Activated T-helper 2 cell treated with anti-CD3 and anti-CD28 coated beads, Interferon-gamma antibody, Interleukin-2, Interleukin-4, amounts not matched to agents 10 μg/mL and 5 μg/mL and 100 μg/mL, durations not matched to agents 14 hours and 24 hours and 36 hours (primary cell): ENCODE results near the gene PADI3. TPM values are rescaled to one million over a fixed set of nuclear protein-coding genes. Genes with fewer than 3 reads are reported as not detected.

Experiments
- DNase-seq: peaks from one replicate; pipeline ENCODE4 v3.0.0; 2021; ENCODE audit warnings: low spot score
- H3K27ac Mint-ChIP-seq: one replicate; pipeline ENCODE4 v1.8.0; 2021; ENCODE audit warnings: mixed read lengths
- H3K27me3 Mint-ChIP-seq: one replicate; pipeline ENCODE4 v1.8.0; 2021; ENCODE audit warnings: low read depth, mixed read lengths
- H3K36me3 Mint-ChIP-seq: one replicate; pipeline ENCODE4 v1.8.0; 2021; ENCODE audit warnings: low read depth, mixed read lengths
- H3K4me1 Mint-ChIP-seq: one replicate; pipeline ENCODE4 v1.8.0; 2021; ENCODE audit warnings: low read depth, mixed read lengths
- H3K4me3 Mint-ChIP-seq: one replicate; pipeline ENCODE4 v1.8.0; 2021; ENCODE audit warnings: low read depth, mild to moderate bottlenecking, moderate library complexity, mixed read lengths
- H3K9me3 Mint-ChIP-seq: one replicate; pipeline ENCODE4 v1.8.0; 2021; ENCODE audit warnings: mixed read lengths
- intact Hi-C: fragments of 100-400 bp; cut with micrococcal nuclease; formaldehyde crosslinking; loops from one replicate; pipeline ENCODE4 v1.15.1; 2023
- total RNA-seq: library from RNA; stranded (reverse); gene quantifications from 2 replicates; pipeline ENCODE4 v1.2.3, GENCODE V29; 2022

Gene PADI3
- total RNA-seq, 1 donor from 2014 or later, result not detected

DNA sequence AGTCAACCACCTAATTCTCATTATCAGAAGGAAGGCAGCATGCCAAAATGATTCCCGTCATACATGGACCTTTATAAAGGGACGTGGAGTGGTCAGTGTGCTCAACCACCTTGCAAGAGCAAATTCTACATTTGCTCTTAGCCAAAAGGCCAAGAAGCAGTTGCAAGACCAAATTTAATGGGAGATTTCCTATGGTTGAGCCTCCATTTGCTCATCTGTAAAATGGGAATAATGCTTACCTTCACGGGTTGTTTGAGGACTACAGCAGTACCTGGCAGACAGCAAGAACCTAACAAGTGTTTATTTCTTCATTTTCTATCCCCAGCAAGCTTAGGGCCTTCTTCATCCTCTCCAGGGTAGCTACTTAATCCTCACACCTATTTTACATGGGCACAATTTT, 41.7 kb downstream of the PADI3 start:
- no peak overlapping the region for H3K4me3 Mint-ChIP-seq
- intact Hi-C loops, result no loop called here
- H3K36me3 Mint-ChIP-seq, result no peaks in the 10 kb centered on the region
- DNase-seq, result no peak
- H3K27me3 Mint-ChIP-seq, result peaks cover 4% of the 10 kb centered on the region
- no peaks in the 10 kb centered on the region for H3K9me3 Mint-ChIP-seq
- H3K4me1 Mint-ChIP-seq, result no peaks in the 10 kb centered on the region
- H3K27ac Mint-ChIP-seq, result no peak overlapping the region

DNA sequence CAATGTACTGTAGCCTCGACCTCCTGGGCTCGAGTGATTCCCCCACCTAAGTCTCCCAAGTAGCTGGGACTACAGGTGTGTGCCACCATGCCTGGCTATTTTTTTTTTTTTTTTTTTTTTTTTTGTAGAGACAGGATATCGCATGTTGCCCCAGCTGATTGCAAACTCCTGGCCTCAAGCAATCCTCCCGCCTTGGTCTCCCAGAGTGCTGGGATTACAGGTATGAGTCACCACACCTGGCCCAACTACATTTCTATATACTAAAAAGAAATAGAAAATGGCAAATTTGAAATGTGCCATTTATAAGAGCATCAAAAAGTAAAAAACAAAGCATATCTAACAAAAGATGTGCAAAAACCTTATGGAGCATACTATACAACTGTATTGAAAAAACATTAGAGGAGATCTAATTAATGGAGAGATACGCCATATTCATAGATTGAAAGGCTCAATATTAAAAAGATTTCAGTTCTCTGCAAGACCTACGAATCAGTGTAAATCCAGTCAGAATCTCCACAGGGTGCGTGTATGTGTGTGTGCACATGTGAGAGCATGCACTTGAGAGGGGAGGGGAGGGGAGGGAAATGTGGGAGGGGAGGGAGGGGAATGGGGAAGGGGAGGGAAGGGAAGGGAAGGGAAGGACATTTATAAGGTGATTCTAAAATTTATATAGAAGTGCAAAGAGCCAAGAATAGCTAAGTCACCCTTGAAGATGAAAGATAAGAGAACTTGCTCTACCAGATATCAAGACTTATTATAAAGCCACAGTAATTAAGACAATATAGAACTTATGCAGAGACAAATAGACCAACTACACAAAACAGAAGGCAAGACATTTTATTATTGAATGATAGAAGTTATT, 43.6 kb downstream of the PADI3 start:
- no peak for DNase-seq
- no peaks in the 10 kb centered on the region for H3K4me1 Mint-ChIP-seq
- H3K4me3 Mint-ChIP-seq, result no peak overlapping the region
- H3K9me3 Mint-ChIP-seq, result no peaks in the 10 kb centered on the region
- peaks cover 4% of the 10 kb centered on the region for H3K27me3 Mint-ChIP-seq
- no peak overlapping the region for H3K27ac Mint-ChIP-seq
- no peaks in the 10 kb centered on the region for H3K36me3 Mint-ChIP-seq
- intact Hi-C loops, result no loop called here

DNA sequence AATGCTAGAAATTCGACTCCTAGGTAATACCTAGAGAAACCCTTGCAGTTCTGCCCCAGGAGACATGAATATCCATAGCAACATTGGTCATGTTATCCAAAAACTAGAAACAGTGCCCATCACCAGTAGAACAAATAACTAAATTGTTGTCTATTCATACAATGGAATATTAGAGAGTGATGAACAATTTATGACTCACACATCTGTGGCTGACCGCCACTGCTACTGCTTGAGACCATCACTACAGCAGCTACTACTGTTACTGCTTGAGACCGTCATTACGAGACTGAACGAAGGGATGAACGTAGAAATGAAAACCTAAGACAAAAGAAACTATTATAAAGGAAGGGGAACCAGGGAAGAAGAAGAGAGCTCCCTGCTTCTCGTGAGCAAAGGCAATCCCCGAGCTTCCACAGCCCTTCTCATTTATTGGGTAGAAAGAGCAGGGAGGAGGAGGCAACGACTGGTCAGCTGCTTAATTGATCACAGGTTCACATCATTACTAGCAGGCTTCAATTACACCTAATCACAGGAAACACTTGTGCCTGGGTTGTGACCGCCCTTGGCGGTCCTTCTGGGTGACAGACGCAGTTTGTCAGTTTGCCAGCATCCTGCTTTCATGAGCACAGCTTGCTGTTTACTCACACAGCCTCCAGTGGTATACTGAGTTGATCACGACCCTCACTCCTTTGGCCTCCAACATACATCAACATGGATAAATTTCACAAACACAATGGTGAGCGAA, 45.0 kb downstream of the PADI3 start:
- H3K27ac Mint-ChIP-seq, result no peak overlapping the region
- H3K36me3 Mint-ChIP-seq, result no peaks in the 10 kb centered on the region
- H3K4me1 Mint-ChIP-seq, result no peaks in the 10 kb centered on the region

DNA sequence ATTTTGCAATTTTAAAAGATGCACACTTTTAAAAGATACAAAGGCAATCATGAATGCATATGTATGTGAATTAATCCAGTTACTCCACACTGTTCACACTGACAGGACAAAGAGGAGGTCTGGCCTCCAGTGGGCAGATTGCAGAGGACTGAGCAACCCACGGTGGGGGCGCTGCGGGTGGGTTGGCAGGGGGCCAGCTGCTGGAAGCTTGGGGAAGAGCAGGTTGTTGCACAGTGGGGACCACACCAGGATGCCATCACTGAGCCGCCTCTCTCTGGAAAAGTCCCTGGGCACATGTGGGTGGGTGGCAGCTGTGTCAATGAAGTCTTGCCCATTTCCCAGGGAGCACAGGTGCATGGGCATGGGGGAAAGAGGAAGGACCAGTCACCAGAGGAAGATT, 46.4 kb downstream of the PADI3 start:
- no peaks in the 10 kb centered on the region for H3K4me1 Mint-ChIP-seq
- intact Hi-C loops, result no loop called here
- no peak overlapping the region for H3K4me3 Mint-ChIP-seq
- no peak for DNase-seq
- peaks cover 4% of the 10 kb centered on the region for H3K27me3 Mint-ChIP-seq
- H3K36me3 Mint-ChIP-seq, result no peaks in the 10 kb centered on the region
- H3K9me3 Mint-ChIP-seq, result no peaks in the 10 kb centered on the region
- H3K27ac Mint-ChIP-seq, result no peak overlapping the region

More for the DNA sequence above, 45.0 kb downstream of the PADI3 start:
- intact Hi-C loops, result no loop called here
- no peak for DNase-seq
- Mint-ChIP-seq H3K9me3 (no peaks in the 10 kb centered on the region), H3K27me3 (peaks cover 4% of the 10 kb centered on the region), H3K4me3 (no peak overlapping the region)

DNA sequence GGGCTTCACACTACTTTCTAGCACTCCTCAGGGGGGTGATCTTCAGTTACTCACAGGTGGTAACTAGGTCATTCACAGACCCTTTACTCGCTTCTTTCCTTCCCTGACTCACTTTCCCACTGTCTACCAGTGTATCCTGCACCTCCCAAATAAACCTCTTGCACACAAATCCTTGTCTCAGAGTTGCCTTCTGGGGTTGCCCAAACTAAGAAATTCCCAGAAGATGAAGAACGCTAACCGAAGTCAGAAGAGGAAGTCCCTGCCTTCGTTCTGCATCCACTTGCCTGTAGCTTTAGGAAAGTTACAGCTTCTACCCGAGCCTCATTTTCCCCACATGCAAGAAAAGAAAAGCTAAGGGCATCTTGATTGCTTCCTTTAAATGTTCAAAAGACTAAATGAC, 47.2 kb downstream of the PADI3 start:
- DNase-seq, result no peak
- Mint-ChIP-seq H3K4me1 (no peaks in the 10 kb centered on the region), H3K36me3 (no peaks in the 10 kb centered on the region), H3K27me3 (peaks cover 2% of the 10 kb centered on the region), H3K4me3 (no peak overlapping the region), H3K27ac (no peak overlapping the region), H3K9me3 (no peaks in the 10 kb centered on the region)
- intact Hi-C loops, result no loop called here

DNA sequence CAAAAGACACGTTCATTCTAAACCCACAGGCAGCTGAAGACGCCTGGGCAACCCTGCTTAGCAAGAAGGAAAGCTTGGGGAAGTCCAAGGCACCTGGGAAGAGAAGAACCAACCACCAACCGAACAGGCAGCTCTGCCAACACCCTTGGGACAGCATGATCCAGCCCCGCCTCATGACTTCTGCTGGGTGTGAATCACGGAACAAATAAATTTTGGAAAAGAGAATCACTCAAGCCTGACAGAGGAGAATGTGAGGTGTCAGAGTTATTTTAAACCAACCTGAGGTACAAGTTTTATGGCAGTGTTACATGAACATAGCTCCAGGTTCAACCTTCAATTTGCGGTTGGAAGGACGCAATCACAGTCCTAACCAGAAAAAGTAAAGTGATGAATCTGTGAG, 49.1 kb downstream of the PADI3 start:
- no peak overlapping the region for H3K27ac Mint-ChIP-seq
- intact Hi-C loops, result no loop called here
- peaks cover 2% of the 10 kb centered on the region for H3K27me3 Mint-ChIP-seq
- no peak overlapping the region for H3K4me3 Mint-ChIP-seq
- H3K9me3 Mint-ChIP-seq, result peaks cover 12% of the 10 kb centered on the region
- DNase-seq, result no peak
- H3K4me1 Mint-ChIP-seq, result no peaks in the 10 kb centered on the region
- H3K36me3 Mint-ChIP-seq, result no peaks in the 10 kb centered on the region

DNA sequence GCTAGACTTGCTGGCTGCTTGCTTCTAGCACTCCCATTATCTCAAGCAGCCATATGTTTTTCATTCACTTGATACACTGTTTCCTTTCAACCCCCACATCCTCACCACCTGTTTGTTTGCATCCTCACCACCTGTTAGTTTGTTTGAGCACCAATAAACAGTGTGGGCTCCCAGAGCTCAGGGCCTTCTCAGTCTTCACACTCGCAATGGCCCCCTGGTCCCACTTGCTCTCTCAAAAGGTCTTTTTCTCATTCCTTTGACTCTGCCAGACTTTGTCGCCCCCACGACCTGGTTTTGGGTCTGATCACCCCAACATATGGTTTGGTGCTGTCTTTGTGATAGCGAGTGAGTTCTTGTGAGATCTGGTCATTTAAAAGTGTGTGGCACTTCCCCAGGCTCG, 52.9 kb downstream of the PADI3 start:
- Mint-ChIP-seq H3K4me3 (no peak overlapping the region), H3K9me3 (peaks cover 12% of the 10 kb centered on the region), H3K27ac (no peak overlapping the region), H3K4me1 (no peaks in the 10 kb centered on the region), H3K27me3 (no peaks in the 10 kb centered on the region), H3K36me3 (no peaks in the 10 kb centered on the region)
- intact Hi-C loops, result no loop called here
- DNase-seq, result no peak

DNA sequence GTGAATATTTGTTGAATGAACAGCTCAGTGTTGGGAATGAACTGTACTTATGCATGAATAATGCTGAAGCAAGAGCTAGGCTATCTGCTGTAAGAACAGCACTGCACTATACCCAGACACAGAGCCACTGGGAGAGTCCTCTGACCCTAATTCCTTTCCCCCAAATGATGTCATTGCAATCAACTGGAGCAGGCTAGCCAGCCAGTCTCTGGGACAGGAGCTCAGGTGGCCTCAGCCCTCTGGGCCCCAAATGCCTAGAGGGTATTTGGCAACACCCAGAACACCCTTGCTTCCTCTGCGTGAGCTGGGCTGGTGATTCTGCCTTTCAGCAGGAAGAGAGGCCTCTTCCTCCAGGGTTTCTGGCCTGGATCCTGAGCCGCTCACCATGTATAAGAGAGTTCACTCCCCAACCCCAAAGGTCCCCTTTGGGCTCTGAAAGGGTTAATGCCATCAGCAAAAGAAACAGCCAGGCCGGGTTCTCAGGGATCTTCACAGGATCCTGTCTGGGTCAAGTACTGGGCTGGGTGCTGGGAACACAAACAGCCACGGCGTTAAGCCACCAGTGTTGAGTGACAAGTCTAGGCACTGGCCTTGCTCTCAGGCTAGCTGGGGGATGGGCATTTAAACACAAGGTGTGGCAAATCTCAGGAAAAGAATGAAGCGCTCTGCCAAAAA, 55.4 kb downstream of the PADI3 start:
- intact Hi-C loops, result no loop called here
- Mint-ChIP-seq H3K4me1 (no peaks in the 10 kb centered on the region), H3K9me3 (peaks cover 12% of the 10 kb centered on the region), H3K27ac (no peak overlapping the region), H3K4me3 (no peak overlapping the region), H3K27me3 (no peaks in the 10 kb centered on the region), H3K36me3 (no peaks in the 10 kb centered on the region)
- DNase-seq, result no peak

DNA sequence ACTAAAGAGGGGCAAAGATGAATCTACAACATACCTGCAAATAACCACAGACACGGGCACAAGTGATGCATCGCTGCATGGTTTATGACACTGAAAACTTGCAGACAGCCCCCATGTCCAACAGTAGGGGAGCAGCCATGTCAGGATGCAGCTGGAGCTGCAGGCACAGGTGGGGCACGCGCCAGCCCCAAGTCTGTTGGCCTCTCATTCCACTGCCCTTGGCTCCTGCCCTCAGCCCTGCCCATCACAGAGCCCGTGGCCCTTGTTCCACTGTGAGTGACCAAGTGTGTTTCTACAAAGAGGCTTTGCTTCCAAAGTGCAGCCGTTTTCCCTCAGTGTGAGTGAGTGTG, 55.9 kb downstream of the PADI3 start:
- no peaks in the 10 kb centered on the region for H3K27me3 Mint-ChIP-seq
- DNase-seq, result no peak
- H3K36me3 Mint-ChIP-seq, result no peaks in the 10 kb centered on the region
- intact Hi-C loops, result no loop called here
- no peaks in the 10 kb centered on the region for H3K4me1 Mint-ChIP-seq
- H3K9me3 Mint-ChIP-seq, result peaks cover 12% of the 10 kb centered on the region
- no peak overlapping the region for H3K27ac Mint-ChIP-seq
- H3K4me3 Mint-ChIP-seq, result no peak overlapping the region

DNA sequence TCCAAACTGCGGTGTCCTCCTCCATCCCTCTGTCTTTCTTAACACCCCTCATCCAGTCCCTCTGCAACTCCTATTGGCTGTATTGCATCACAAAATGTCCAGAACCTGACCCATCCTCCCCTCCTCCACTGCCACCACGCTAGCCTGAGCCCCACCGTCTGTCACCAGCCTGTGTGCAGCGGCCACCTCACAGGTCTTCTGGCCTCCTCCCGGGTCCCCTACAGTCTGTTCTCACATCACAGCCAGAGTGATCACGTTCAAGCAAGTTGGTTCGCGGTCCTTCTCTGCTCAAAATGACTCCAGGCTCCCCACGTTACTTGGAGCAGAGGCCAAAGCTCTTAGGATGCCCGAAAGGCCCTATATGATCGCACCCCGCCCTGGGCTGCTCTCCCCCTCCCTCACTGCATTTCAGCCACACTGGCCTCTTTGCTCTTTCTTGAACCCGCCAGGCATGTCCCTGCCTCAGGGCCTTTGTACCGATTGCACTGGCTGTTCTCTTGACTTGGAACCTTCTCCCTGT, 56.7 kb downstream of the PADI3 start:
- intact Hi-C loops, result no loop called here
- Mint-ChIP-seq H3K27me3 (no peaks in the 10 kb centered on the region), H3K27ac (no peak overlapping the region), H3K36me3 (no peaks in the 10 kb centered on the region), H3K9me3 (peaks cover 12% of the 10 kb centered on the region), H3K4me3 (no peak overlapping the region), H3K4me1 (no peaks in the 10 kb centered on the region)
- no peak for DNase-seq

DNA sequence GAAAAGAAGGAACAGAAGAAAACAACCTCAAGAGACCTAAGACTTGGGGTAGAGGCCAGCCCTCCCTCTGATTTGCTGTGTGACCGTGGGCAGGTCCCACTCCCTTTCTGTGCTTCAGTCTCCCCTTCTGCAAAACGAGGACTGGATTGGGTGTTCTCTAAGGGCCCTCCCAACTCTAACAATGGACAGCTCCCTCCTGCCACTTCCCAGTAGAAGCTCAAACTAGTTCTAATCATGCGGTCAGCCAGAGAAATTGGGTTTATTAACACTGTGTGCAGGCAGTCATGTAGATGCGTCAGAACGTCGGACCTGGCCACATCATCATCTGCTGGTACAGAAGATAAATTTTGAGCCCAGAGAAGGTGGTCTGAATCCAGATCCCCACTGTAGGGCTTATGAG, 57.5 kb downstream of the PADI3 start:
- intact Hi-C loops, result no loop called here
- Mint-ChIP-seq H3K36me3 (no peaks in the 10 kb centered on the region), H3K9me3 (peaks cover 12% of the 10 kb centered on the region), H3K27ac (no peak overlapping the region), H3K27me3 (no peaks in the 10 kb centered on the region), H3K4me3 (no peak overlapping the region), H3K4me1 (no peaks in the 10 kb centered on the region)
- DNase-seq, result no peak

DNA sequence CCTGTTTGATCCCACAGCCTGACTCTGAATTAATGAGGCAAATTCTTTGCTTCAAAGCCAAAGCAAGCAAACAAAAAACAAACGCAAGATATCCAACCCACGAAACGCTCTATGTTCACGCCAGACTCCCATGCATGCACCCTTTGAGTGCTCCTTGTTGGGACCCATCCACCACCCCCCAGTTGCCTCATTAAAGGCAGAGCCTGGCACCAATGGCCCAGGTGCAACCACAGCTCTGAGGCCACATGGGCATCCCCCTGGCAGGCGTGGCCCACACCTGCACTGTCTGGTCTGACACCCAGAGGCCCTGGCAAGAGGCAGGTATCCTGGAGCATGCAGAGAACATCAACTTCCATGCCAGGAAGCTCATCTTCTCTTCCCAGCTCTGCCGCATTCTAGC, 58.0 kb downstream of the PADI3 start:
- Mint-ChIP-seq H3K36me3 (no peaks in the 10 kb centered on the region), H3K9me3 (peaks cover 9% of the 10 kb centered on the region), H3K4me1 (no peaks in the 10 kb centered on the region), H3K27me3 (no peaks in the 10 kb centered on the region), H3K27ac (no peak overlapping the region), H3K4me3 (no peak overlapping the region)
- DNase-seq, result no peak
- intact Hi-C loops, result no loop called here

DNA sequence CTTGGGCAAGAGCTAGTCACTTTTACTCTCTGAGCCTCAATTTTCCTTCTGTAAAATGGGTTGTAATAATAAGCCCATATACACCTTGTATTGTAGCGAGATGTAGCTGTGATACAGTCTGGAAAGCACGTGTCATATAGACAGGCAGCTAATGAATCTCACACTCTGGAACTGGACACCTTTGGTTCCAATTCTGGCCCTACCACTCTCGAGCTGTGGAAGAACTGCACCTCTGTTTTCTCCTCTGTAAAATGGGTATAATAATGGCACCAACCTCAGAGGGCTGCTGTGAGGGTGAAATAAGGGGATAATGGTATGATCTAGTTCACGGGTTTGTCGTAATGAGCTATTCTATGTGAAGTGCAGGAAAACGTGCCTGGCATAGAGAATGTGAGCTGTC, 58.4 kb downstream of the PADI3 start:
- H3K27me3 Mint-ChIP-seq, result peaks cover under 1% of the 10 kb centered on the region
- H3K4me1 Mint-ChIP-seq, result no peaks in the 10 kb centered on the region
- no peak for DNase-seq
- intact Hi-C loops, result no loop called here
- H3K9me3 Mint-ChIP-seq, result peaks cover 5% of the 10 kb centered on the region
- H3K4me3 Mint-ChIP-seq, result no peak overlapping the region
- H3K27ac Mint-ChIP-seq, result no peak overlapping the region
- no peaks in the 10 kb centered on the region for H3K36me3 Mint-ChIP-seq
